Bronchial epithelial cell (primary cell): ENCODE measurements around the gene IREB2. TPM values are rescaled to one million over a fixed set of nuclear protein-coding genes. Genes with fewer than 3 reads are reported as not detected.
A peak's percentile ranks its signal among the peaks of the same experiment; 100 is the strongest.
"Not testable (repeated sequence)": the region's sequence is repeated elsewhere in the genome, so short reads cannot be mapped to it uniquely, and the experiment has no call there.

Experiments used
- DNase-seq: peaks from one replicate; pipeline ENCODE4 v3.0.0-alpha.2; 2010; ENCODE audit warnings: low read depth
- FAIRE-seq: peaks from 2 replicates; lab custom pipeline; 2011; peaks lifted over from hg19 to GRCh38; lab: Jason Lieb, UNC
- H3K27me3 ChIP-seq: 2 replicates; pipeline ENCODE4 v1.5.1; 2011; ENCODE audit warnings: low read length; ENCODE audit not compliant: control insufficient read depth, insufficient read depth
- H3K36me3 ChIP-seq: 2 replicates; pipeline ENCODE4 v1.5.1; 2011; ENCODE audit warnings: low read length; ENCODE audit not compliant: control insufficient read depth, insufficient read depth
- H3K4me3 ChIP-seq: 2 replicates; pipeline ENCODE4 v1.5.1; 2011; ENCODE audit warnings: mild to moderate bottlenecking, low read depth, low read length, control low read depth
- total RNA-seq: library from RNA; depleted of rRNA; stranded (reverse); fragments of >200 nt; gene quantifications from 2 replicates; pipeline ENCODE4 v1.2.1, GENCODE V29; 2014
- TF ChIP-seq, protein P1 (sequence below): IDR thresholded peaks from 2 replicates; pipeline ENCODE4 v1.5.1; 2011; ENCODE audit warnings: mild to moderate bottlenecking, moderate library complexity, low read length, control low read depth, inconsistent platforms; ENCODE audit not compliant: insufficient read depth, severe bottlenecking

Gene IREB2
- total RNA-seq, 1 donor from 2014 or later: 12.6 TPM

DNA sequence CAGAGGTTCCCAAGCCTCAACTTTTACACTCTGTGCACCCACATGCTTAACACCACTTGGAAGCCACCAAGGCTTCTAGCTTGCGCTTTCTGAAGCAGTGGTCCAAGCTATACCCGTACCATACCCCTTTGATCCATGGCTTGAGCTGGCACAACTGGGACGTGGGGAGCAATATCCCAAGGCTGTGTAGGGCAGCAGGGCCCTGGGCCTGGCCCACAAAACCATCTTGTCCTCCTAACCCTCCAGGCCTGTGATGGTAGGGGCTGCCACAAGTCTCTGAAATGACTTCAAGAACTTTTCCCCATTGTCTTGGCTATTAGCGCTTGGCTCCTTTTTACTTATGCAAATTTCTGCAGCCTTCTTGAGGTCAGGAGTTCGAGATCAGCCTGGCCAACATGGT, 86.2 kb downstream of the IREB2 start:
- no peak for FAIRE-seq
- no peak for DNase-seq
- TF ChIP-seq, protein P1, sequence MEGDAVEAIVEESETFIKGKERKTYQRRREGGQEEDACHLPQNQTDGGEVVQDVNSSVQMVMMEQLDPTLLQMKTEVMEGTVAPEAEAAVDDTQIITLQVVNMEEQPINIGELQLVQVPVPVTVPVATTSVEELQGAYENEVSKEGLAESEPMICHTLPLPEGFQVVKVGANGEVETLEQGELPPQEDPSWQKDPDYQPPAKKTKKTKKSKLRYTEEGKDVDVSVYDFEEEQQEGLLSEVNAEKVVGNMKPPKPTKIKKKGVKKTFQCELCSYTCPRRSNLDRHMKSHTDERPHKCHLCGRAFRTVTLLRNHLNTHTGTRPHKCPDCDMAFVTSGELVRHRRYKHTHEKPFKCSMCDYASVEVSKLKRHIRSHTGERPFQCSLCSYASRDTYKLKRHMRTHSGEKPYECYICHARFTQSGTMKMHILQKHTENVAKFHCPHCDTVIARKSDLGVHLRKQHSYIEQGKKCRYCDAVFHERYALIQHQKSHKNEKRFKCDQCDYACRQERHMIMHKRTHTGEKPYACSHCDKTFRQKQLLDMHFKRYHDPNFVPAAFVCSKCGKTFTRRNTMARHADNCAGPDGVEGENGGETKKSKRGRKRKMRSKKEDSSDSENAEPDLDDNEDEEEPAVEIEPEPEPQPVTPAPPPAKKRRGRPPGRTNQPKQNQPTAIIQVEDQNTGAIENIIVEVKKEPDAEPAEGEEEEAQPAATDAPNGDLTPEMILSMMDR: no peak

DNA sequence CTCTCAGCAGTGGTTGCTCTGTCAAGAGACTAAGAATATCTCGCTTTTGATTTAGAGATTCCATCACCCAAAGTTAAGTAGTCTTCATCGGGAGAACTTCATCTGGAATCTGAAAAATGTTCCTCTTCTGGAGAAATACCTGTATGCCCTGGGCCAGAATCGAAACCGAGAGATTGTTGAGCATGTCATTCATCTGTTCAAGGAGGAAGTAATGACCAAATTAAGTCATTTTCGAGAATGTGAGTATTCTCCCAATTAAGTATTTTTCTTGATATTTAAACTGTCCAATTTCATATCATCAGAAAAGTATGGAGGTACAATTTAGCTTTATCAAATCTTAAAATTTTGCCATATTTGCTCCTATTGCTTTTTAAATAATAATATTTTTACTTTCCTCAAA, 89.3 kb downstream of the IREB2 start:
- FAIRE-seq (no peak), DNase-seq (no peak)
- Histone ChIP-seq H3K36me3 (no peaks in the 10 kb centered on the region), H3K4me3 (no peak overlapping the region), H3K27me3 (no peaks in the 10 kb centered on the region)
- TF ChIP-seq, protein P1: no peak

More for the DNA sequence above, 86.2 kb downstream of the IREB2 start:
- H3K36me3 ChIP-seq: no peaks in the 10 kb centered on the region
- no peaks in the 10 kb centered on the region for H3K27me3 ChIP-seq
- H3K4me3 ChIP-seq: no peak overlapping the region

DNA sequence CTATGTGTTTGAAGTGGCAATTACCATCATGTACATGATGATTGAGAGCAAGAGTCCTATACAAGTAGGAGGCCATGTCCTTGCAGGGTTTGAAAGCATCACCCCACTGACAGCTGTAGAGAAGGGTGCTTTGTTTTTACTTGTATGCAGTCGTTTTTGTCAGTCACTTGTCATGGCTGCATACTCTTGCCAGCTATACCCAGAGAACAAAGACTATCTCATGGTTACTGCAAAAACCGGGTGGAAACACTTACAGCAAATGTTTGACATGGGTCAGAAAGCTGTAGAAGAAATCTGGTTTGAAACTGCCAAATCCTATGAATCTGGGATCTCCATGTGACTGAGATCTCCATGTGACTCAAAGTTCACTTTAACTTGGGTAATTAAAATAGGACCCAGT, 95.3 kb downstream of the IREB2 start:
- Histone ChIP-seq H3K36me3 (no peaks in the 10 kb centered on the region), H3K27me3 (no peaks in the 10 kb centered on the region), H3K4me3 (no peak overlapping the region)
- DNase-seq (no peak), FAIRE-seq (no peak)
- TF ChIP-seq, protein P1: no peak

DNA sequence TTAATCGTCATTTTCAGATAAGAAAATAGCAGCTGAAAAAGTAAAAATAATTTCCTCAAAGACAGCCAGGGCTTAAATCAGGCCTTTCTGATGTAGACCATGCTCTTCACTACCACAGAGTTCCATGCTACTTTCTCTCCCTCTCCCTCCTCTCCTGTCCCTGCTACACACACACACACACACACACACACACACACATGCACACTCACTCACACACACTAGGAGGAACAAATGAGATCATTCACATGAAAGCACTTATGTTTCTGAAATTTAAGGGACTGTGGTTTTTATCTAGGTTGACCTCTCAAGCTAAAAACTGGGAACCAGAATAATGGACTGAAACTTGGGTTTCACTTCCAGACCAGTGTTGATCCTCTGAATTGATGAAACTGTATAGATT, 98.1 kb downstream of the IREB2 start:
- no peak overlapping the region for H3K4me3 ChIP-seq
- no peaks in the 10 kb centered on the region for H3K27me3 ChIP-seq
- H3K36me3 ChIP-seq: no peaks in the 10 kb centered on the region
- no peak for DNase-seq
- no peak for FAIRE-seq
- TF ChIP-seq, protein P1: no peak

DNA sequence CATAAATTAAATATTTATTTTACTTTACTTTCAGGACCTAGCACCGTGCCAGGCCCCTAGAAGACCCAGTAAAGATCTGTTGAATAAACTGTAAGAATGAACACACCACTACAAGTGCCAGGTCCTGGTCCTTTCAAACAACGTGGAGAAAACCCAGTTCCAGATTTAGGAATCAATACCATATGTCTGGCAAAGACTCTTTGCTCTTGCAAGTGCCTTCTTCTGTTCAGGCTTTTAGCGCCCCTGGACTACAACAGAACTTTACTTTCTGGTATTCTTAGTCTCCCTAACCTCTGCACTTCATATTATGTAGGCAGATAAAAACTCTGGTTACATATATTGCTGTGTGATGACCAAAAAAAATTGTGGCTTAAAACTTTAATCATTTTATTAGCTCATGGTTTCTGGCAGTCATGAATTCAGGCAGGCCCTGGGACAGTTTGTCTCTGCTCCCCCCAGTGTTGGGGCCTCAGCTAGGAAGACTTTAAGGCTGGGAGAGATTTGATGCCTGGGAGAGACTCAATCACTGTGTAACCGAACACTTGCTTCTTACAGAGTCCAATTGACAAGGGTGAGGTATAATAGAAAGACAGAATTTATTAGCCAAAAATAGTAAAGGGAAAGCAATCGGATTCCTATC, 99.4 kb downstream of the IREB2 start:
- TF ChIP-seq, protein P1: no peak
- Histone ChIP-seq H3K4me3 (no peak overlapping the region), H3K36me3 (no peaks in the 10 kb centered on the region), H3K27me3 (no peaks in the 10 kb centered on the region)
- DNase-seq: no peak
- no peak for FAIRE-seq

DNA sequence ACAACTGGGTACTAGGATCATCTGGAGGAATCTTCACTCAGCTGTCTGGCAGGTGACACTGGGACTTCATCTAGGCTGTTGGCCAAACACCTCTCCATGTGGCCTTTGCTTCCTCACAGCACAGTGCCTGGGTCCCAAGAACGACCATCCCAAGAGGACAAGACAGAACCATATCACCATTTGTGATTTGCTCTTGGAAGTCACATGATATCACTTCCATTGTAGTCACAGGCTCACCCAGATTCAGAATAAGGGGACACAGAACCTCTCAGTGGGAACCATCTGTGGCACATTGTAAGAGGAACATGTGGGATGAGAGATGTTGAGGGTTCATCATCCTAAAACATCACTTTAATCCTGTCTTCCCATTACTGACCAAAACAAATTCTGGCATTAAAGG, 100.3 kb downstream of the IREB2 start:
- FAIRE-seq (no peak), DNase-seq (no peak)
- H3K36me3 ChIP-seq: peaks cover 2% of the 10 kb centered on the region
- H3K27me3 ChIP-seq: no peaks in the 10 kb centered on the region
- no peak overlapping the region for H3K4me3 ChIP-seq
- TF ChIP-seq, protein P1: no peak

DNA sequence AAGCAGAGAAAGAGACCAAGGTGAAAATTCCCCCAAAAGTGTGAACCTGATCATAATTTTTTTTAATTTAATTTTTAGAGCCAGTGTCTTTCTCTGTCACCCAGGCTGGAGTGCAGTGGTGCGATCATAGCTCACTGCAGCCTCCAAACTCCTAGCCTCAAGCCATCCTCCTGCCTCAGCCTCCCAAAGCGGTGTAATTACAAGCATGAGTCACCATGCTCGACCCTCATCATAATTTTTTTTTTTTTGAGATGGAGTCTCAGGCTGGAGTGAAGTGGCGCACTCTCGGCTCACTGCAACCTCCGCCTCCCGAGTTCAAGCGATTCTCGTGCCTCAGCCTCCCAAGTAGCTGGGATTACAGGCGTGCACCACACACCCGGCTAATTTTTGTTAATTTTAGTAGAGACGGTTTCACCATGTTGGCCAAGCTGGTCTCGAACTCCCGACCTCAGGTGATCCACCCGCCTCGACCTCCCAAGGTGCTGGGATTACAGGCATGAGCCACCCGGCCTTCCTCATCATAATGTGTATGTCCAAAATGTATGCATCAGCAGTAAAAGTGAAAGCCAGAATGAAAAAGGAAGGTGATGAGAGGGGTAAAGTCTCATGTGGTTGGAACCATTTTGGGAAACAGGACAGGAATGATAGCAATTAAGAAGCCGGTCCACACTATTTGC, 101.6 kb downstream of the IREB2 start:
- not testable (repeated sequence) for H3K27me3 ChIP-seq, H3K36me3 ChIP-seq, FAIRE-seq, DNase-seq
- peak overlapping the region; percentile 69 for H3K4me3 ChIP-seq
